IMR-90 (cell line): ENCODE measurements around the gene SLC2A10.

ENCODE experiments used
- CEBPB ChIP-seq: IDR thresholded peaks from 2 replicates; pipeline ENCODE4 v1.6.1; 2012; ENCODE audit warnings: low read depth, low read length, improper control_type of control experiment
- CTCF ChIP-seq: conservative IDR thresholded peaks from 2 replicates; pipeline ENCODE4 v1.5.1; 2012; ENCODE audit warnings: mild to moderate bottlenecking, low read depth, low read length, improper control_type of control experiment
- POLR2A ChIP-seq: IDR thresholded peaks from 2 replicates; pipeline ENCODE4 v1.6.1; 2012; ENCODE audit warnings: mild to moderate bottlenecking, low read depth, low read length
- RFX5 ChIP-seq: IDR thresholded peaks from 2 replicates; pipeline ENCODE4 v1.8.0; 2012; ENCODE audit warnings: low read depth, mild to moderate bottlenecking, low read length, moderate library complexity
- USF2 ChIP-seq: fragments of 150-350 bp; IDR thresholded peaks from 2 replicates; pipeline ENCODE4 v1.6.1; 2017; ENCODE audit warnings: mild to moderate bottlenecking, antibody characterized with exemption, low read length, low read depth

- TF ChIP-seq CTCF, result no peak
- no peak for TF ChIP-seq POLR2A
- TF ChIP-seq USF2, result no peak
- TF ChIP-seq CEBPB, result no peak
- no peak for TF ChIP-seq RFX5
Measured at GRCh38 chr20:46742669-46743045, 33.2 kb downstream of the SLC2A10 start.
